Upper lobe of left lung (tissue), 6 donors: Measurements from ENCODE around the gene SYT7. TPM values are rescaled to one million over a fixed set of nuclear protein-coding genes. Genes with fewer than 3 reads are reported as not detected.
A peak's percentile ranks its signal among the peaks of the same experiment; 100 is the strongest.

Source experiments
- ATAC-seq, 2 donors: fragments of 200-7000 bp; cut with Tn5 transposase; one replicate each; pipeline ENCODE4 v1.9.1; 2022; ENCODE audit warnings: mild to moderate bottlenecking in 2 of 2, moderate library complexity in 2 of 2; ENCODE audit not compliant: low FRiP score in 2 of 2
- DNase-seq, 2 donors: peaks; one replicate each; pipeline ENCODE4 v3.0.0-alpha.2; 2019 to 2020
- H3K27ac ChIP-seq, 4 donors: fragments of 200-600 bp; sonication (generic); one replicate each; pipeline ENCODE4 v1.5.1; 2016 to 2019
- H3K27me3 ChIP-seq, 4 donors: fragments of 200-600 bp; sonication (generic); one replicate each; pipeline ENCODE4 v1.5.1; 2017 to 2019
- H3K36me3 ChIP-seq, 4 donors: fragments of 200-600 bp; sonication (generic); one replicate each; pipeline ENCODE4 v1.5.1; 2016 to 2019
- H3K4me1 ChIP-seq, 4 donors: fragments of 200-600 bp; sonication (generic); one replicate each; pipeline ENCODE4 v1.5.1; 2018 to 2019
- H3K4me3 ChIP-seq, 4 donors: fragments of 200-600 bp; sonication (generic); one replicate each; pipeline ENCODE4 v1.5.1; 2017 to 2019; ENCODE audit warnings: mild to moderate bottlenecking in 2 of 4, moderate library complexity in 1 of 4
- H3K9me3 ChIP-seq, 4 donors: fragments of 200-600 bp; sonication (generic); one replicate each; pipeline ENCODE4 v1.5.1; 2018 to 2019
- CTCF ChIP-seq, 6 experiments: fragments of 450-650 bp in 4 of 6; fragments of 200-600 bp in 2 of 6; sonication (generic) in 2 of 6; IDR thresholded peaks; one replicate each; pipeline ENCODE4 v1.5.1; 2016 to 2019; ENCODE audit warnings: antibody characterized with exemption in 6 of 6
- EP300 ChIP-seq, 4 donors: sonication (generic); formaldehyde crosslinking; IDR thresholded peaks; one replicate each; pipeline ENCODE4 v1.5.1; 2017; ENCODE audit warnings: antibody characterized with exemption in 4 of 4, control low read depth in 2 of 4
- POLR2A ChIP-seq, 4 donors: fragments of 450-650 bp; IDR thresholded peaks; one replicate each; pipeline ENCODE4 v1.5.1; 2016 to 2017; ENCODE audit warnings: antibody characterized with exemption in 4 of 4, mild to moderate bottlenecking in 2 of 4
- POLR2AphosphoS5 ChIP-seq, 2 donors: sonication (generic); formaldehyde crosslinking; IDR thresholded peaks; one replicate each; pipeline ENCODE4 v1.5.1; 2017; ENCODE audit warnings: antibody characterized with exemption in 2 of 2
- WGBS, 2 donors: methylation state at CpG; one replicate each; pipeline ENCODE4 v1.1.5; 2017 to 2018; 5-methylcytosine and 5-hydroxymethylcytosine counted together
- total RNA-seq, 6 donors: library from RNA; depleted of rRNA in 4 of 6; stranded (reverse); fragments of >200 nt in 4 of 6; gene quantifications; one replicate each; pipeline versions ENCODE4 v1.1.0 to v1.2.1, GENCODE V29; 2016 to 2021
- donor health status: DM: no; HTN: no; CAD: no; lungs with moderate emphysema.
- donor health status: DM: no; HTN: yes; CAD: no; lungs with severe emphysema.

Gene SYT7
- total RNA-seq, 6 donors from 2014 or later, result 2.1 to 7.3 (median 4.9) TPM

- DNase-seq (no peak), ATAC-seq (no peak)
- Histone ChIP-seq H3K27me3 (peaks cover 0 to 5% (median 0%) of the 10 kb centered on the region in 4 donors), H3K9me3 (no peaks in the 10 kb centered on the region), H3K27ac (no peak overlapping the region), H3K4me1 (peaks cover 2 to 14% (median 12%) of the 10 kb centered on the region in 4 donors), H3K4me3 (no peak overlapping the region), H3K36me3 (no peaks in the 10 kb centered on the region)
- TF ChIP-seq POLR2A (IDR thresholded peaks at IDR 0.05) (no peak), EP300 (IDR thresholded peaks at IDR 0.05) (no peak), POLR2AphosphoS5 (IDR thresholded peaks at IDR 0.05) (no peak), CTCF (IDR thresholded peaks at IDR 0.05) (no peak)
- WGBS, 2 donors, result 75 to 85% methylated on average over 3 to 5 of the region's 5 CpGs
Measured at GRCh38 chr11:61486779-61487178, 94.1 kb downstream of the SYT7 start.

GRCh38 chr11:61486011-61486620, 94.8 kb downstream of the SYT7 start:
- peak in 1 of 2 donors; percentile 52 for DNase-seq
- no peaks in the 10 kb centered on the region for H3K9me3 ChIP-seq
- H3K27me3 ChIP-seq, result peaks cover 0 to 6% (median 0%) of the 10 kb centered on the region in 4 donors
- H3K4me3 ChIP-seq, result no peak overlapping the region
- 84 to 94% methylated on average over 5 to 6 of the region's 6 CpGs for WGBS, 2 donors
- H3K4me1 ChIP-seq, result peaks cover 2 to 18% (median 14%) of the 10 kb centered on the region in 4 donors
- TF ChIP-seq CTCF (IDR thresholded peaks at IDR 0.05), result no peak
- TF ChIP-seq EP300 (IDR thresholded peaks at IDR 0.05), result no peak
- no peak for TF ChIP-seq POLR2A (IDR thresholded peaks at IDR 0.05)
- no peak for TF ChIP-seq POLR2AphosphoS5 (IDR thresholded peaks at IDR 0.05)
- H3K27ac ChIP-seq, result no peak overlapping the region
- no peak for ATAC-seq
- no peaks in the 10 kb centered on the region for H3K36me3 ChIP-seq

- no peak overlapping the region for H3K27ac ChIP-seq
- H3K9me3 ChIP-seq, result no peaks in the 10 kb centered on the region
- peaks cover 2 to 20% (median 12%) of the 10 kb centered on the region in 4 donors for H3K4me1 ChIP-seq
- peaks cover 0 to 6% (median 0%) of the 10 kb centered on the region in 4 donors for H3K27me3 ChIP-seq
- DNase-seq, result peak in 1 of 2 donors; percentile 71
- H3K4me3 ChIP-seq, result no peak overlapping the region
- ATAC-seq, result no peak
- TF ChIP-seq EP300 (IDR thresholded peaks at IDR 0.05), result no peak
- no peak for TF ChIP-seq CTCF (IDR thresholded peaks at IDR 0.05)
- TF ChIP-seq POLR2AphosphoS5 (IDR thresholded peaks at IDR 0.05), result no peak
- TF ChIP-seq POLR2A (IDR thresholded peaks at IDR 0.05), result no peak
- 95% methylated on average over 11 of the region's 11 CpGs for WGBS, 2 donors
- no peaks in the 10 kb centered on the region for H3K36me3 ChIP-seq
Measured at GRCh38 chr11:61485080-61485479, 95.8 kb downstream of the SYT7 start.

- ATAC-seq, result no peak
- Histone ChIP-seq H3K4me3 (no peak overlapping the region), H3K4me1 (peaks cover 0 to 16% (median 8%) of the 10 kb centered on the region in 4 donors), H3K9me3 (no peaks in the 10 kb centered on the region), H3K27me3 (peaks cover 0 to 6% (median 0%) of the 10 kb centered on the region in 4 donors), H3K36me3 (no peaks in the 10 kb centered on the region), H3K27ac (no peak overlapping the region)
- no peak for TF ChIP-seq POLR2A (IDR thresholded peaks at IDR 0.05)
- 85 to 91% methylated on average over 9 to 10 of the region's 11 CpGs for WGBS, 2 donors
- DNase-seq, result peak in 1 of 2 donors; percentile 59
Measured at GRCh38 chr11:61484541-61484940, 96.3 kb downstream of the SYT7 start.

GRCh38 chr11:61482513-61482912, 98.4 kb downstream of the SYT7 start:
- 28 to 33% methylated on average over 1 to 7 of the region's 7 CpGs for WGBS, 2 donors

More at GRCh38 chr11:61482513-61482912, 98.4 kb downstream of the SYT7 start:
- Histone ChIP-seq H3K27ac (no peak overlapping the region), H3K27me3 (peaks cover 0 to 6% (median 0%) of the 10 kb centered on the region in 4 donors), H3K9me3 (no peaks in the 10 kb centered on the region), H3K36me3 (no peaks in the 10 kb centered on the region), H3K4me1 (peaks cover 0 to 20% (median 2%) of the 10 kb centered on the region in 4 donors), H3K4me3 (no peak overlapping the region)
- TF ChIP-seq EP300 (IDR thresholded peaks at IDR 0.05), result no peak
- peak in 4 of 6 experiments; percentile 17 to 41 (median 34) for TF ChIP-seq CTCF (IDR thresholded peaks at IDR 0.05)
- DNase-seq, result peak in 1 of 2 donors; percentile 62
- peak in 1 of 2 donors; percentile 9 for ATAC-seq
